Fibroblast of skin of abdomen (primary cell): ENCODE measurements around the gene RNASE11.
"Not testable (repeated sequence)": the region's sequence is repeated elsewhere in the genome, so short reads cannot be mapped to it uniquely, and the experiment has no call there.

Source experiments
- DNase-seq: peaks from one replicate; pipeline ENCODE4 v3.0.0-alpha.2; 2013

The RNASE11 gene

DNA sequence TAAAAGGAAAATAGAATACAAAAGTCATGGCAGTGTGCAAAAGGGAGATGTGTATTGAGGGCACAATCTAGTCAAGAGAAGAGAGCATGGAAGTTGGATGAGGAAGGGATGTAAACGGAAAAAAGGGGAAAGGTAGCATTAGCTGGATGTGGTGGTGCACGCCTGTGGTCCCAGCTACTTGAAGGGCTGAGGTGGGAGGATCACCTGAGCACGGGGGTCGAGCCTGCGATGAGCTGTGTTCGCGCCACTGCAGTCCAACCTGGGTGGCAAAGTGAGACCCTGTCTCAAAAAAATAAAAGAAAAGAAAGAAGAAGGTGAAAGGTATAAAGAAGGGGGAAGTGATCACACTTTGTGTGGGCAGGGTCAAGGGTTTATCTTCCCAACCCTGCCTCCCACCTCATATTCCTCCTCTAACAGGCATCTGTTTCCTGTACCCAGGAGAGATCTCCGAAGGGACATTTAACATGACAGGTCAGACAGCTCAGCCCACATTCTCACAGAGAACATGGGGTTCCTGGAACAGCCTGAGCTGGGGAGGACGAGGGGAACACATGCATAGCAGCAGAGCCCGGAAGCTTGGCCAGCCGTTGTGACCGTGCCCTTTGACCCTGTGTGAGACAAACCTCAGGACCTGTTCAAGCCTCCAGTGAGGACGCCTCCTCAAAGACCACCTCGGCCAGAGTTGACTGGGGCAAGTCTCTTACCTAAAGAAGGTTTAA, 8.9 kb downstream of the RNASE11 start:
- no peak for DNase-seq

DNA sequence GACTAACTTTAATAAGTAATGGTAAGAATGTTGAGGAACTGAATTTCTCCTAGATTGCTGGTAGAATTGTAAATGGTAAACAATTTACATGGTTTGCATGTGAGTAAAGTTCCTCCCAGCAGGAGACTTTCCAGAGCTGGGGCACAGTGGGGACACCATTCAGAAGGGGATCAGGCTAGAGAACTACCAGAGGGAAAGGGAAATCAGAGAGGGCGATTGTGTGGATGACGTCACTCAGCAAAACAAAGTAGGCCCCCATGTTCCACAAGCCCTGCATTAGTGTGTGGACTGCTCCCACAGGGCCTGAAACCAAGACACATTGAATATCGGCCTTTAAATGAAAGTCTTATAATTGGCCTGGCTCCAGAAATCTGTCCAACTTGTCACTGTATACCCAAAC, 9.5 kb downstream of the RNASE11 start:
- DNase-seq, result no peak

DNA sequence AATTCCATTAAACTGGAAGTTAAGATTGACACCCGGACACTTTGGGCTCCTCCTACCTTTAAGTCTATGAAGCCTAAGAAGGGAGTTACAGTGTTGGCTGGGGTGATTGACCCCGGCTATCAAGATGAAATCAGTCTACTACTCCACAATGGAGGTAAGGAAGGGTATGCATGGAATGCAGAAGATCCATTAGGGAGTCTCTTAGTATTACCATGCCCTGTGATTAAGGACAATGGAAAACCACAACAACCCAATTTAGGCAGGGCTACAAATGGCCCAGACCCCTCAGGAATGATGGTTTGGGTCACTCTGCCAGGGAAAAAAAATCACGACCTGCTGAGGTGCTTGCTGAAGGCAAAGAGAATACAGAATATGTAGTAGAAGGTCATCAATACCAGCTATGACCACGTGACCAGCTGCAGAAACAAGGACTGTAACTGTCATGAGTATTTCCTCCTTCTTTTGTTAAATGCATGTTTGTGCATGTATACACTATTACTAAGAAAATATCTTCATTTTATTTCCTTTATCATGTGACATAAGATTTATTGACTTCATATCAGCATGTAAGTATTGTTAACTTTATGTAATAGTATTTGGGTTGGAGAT, 15.3 kb downstream of the RNASE11 start:
- DNase-seq, result not testable (repeated sequence)

DNA sequence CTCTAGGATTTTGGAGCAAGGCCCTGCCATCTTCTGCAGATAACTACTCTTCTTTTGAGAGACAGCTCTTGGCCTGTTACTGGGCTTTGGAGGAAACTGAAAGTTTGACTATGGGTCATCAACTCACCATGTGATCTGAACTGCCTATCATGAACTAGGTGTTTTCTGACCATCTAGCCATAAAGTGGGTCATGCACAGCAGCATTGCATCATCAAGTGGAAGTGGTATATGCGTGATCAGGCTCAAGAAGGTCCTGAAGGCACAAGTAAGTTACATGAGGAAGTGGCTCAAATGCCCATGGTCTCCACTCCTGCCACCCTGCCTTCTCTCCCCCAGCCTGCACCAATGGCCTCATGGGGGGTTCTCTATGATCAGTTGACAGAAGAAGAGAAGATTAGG, 17.1 kb downstream of the RNASE11 start:
- not testable (repeated sequence) for DNase-seq

DNA sequence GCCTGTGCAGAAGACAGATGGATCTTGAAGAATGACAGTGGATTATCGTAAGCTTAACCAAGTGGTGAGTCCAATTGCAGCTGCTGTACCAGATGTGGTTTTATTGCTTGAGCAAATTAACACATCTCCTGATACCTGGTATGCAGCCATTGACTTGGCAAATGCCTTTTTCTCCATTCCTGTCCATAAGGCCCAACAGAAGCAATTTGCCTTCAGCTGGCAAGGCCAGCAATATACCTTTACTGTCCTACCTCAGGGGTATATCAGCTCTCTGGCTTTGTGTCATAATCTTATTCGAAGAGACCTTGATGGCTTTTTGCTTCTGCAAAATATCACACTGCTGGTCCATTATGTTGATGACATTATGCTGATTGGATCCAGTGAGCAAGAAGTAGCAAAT, 17.9 kb downstream of the RNASE11 start:
- not testable (repeated sequence) for DNase-seq

DNA sequence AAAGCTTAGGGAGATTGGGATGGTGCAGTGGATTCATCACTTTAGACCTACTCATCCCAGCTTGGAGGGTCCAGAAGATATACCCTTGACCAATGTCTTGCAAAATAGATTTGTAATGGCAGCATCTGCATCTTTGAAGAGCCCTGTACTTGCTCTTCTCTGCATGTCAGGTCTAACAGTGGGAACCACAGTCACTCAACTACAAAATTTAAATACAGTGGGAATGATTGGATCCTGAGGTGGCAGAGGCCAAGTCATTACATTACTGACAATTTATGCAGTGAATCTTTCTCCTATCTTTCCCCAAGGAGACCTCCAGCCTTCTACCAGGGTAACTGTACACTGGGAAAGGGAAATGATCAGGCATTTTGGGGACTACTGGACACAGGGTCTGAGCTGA, 18.7 kb downstream of the RNASE11 start:
- DNase-seq, result no peak

DNA sequence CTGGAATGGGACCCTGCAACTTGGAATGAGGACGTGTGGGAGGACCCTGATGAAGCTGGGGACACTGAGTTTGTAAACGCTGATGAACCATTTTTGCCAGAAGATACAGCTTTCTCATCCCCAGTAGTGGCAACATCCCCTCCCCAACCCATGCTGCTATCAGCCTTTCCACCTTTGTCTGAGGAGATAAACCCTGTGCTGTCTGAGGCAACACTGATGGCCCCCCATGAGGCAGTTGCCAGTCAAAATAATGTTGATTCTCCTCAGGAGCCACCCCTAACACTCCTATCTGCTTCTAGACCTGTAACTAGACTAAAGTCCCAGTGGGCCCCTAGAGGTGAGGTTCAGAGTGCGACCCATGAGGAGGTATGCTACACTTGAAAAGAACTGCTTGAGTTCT, 19.4 kb downstream of the RNASE11 start:
- DNase-seq, result no peak

DNA sequence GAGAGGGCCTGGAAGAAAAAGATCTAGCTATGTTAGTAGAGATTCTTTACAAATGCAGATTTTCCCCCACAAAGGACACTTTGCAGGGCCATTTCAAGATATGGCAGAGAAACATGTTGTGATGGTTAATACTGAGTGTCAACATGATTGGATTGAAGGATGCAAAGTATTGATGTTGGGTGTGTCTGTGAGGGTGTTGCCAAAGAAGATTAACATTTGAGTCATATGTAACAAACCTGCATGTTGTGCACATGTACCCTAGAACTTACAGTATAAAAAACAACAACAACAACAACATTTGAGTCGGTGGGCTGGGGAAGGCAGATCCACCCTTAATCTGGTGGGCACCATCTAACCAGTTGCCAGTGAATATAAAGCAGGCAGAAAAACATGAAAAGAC, 20.6 kb downstream of the RNASE11 start:
- DNase-seq, result not testable (repeated sequence)

DNA sequence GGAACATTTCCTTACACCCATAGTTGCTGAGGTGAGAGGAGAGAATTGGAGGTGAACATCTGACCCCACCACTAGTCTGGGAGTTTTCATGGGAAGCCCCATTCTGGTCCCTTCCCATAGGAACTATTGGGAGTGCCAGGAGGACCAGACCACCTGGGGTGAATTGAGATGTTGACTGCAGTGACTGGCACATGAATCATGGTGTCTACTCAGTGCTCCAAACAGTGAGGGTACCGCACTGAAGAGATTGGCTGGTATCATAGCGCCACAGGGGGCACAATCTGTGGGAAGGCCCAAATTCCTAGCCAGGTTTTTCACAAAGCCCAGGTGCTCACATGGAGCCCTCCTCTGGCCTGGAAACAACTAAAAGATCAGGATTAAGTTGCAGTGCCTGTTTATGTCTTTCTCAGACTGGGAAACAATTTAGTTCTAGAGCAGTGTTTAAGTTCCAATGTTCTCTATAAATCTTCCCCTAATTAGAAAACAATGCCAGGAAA, 23.3 kb downstream of the RNASE11 start:
- no peak for DNase-seq

DNA sequence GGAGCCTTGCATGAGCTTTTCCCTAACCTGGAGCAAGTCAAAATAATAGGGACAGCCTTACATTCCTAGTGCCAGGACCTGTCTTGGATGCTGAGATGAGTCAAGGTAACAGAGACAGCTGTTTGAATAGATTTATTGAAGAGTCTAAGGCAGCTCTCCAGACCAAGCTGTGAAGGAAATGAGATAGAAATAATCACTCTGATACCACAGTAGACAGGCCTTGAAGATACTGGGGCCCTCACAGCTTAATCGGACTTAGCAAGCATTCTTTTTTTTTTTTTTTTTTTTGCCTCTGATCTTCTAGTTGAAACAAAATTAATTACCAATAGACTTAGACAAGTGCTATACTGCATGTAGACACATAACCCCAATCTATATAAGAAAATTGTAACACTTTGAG, 23.8 kb downstream of the RNASE11 start:
- no peak for DNase-seq

DNA sequence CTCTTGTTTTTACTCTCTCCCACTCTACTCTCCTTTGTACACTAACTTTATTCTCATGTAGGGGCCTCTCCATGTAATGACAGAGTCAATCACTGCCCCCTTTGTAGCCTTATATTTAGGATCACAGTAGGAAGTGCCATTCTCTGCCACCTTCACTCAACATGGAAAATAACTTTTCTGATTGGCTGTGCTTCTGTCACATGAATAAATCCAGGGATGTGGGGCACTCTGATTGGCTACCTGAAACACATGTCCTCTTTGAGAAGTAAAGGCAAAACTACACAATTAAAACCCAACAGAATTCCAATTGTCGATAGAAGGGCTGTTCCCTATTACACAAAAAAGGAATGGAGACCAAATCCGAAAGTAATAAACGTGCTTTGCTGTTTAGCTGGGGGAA, 26.8 kb downstream of the RNASE11 start, which contains the start of gene RNASE9:
Gene RNASE9, minus strand, starts transcription at position 87 of the 400 bp plus-strand sequence.
- DNase-seq, result no peak

DNA sequence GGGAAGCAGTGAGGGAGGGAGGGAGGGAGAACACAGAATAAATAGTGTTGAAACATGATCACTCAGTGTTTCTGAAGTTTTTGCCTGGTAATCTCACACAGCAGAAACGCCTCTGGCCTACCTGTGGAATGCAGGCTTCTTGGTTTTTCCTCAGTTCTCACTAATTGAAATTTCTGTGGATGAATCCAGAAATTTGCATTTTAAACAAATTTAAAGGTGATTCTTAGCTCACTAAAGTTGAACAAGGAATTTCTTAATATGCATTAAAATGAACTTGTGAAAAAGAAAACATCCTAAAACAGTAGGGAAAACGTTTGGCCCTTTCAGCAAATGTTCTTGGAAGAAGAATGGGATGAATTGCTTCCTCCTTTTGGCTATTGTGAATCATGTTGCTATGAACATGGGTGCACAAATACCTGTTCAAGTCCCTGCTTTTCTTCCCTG, 28.3 kb downstream of the RNASE11 start:
- DNase-seq, result no peak

DNA sequence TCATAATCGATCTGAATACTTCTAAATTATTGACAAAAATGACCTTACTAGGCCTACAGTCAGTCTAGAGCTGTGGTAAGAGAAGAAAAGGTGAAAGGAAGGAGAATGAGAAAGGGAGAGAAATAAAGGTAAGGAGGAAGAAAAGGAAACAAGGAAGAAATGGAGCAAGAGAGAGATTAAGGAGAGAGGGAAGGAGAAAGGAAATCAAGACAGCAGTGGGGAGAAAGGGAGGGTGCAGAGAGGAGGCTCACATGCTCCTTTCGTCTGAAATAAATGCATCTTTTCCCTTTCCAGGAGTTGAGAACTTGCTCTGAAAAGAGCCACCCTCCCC, 30.6 kb downstream of the RNASE11 start:
- DNase-seq, result no peak

DNA sequence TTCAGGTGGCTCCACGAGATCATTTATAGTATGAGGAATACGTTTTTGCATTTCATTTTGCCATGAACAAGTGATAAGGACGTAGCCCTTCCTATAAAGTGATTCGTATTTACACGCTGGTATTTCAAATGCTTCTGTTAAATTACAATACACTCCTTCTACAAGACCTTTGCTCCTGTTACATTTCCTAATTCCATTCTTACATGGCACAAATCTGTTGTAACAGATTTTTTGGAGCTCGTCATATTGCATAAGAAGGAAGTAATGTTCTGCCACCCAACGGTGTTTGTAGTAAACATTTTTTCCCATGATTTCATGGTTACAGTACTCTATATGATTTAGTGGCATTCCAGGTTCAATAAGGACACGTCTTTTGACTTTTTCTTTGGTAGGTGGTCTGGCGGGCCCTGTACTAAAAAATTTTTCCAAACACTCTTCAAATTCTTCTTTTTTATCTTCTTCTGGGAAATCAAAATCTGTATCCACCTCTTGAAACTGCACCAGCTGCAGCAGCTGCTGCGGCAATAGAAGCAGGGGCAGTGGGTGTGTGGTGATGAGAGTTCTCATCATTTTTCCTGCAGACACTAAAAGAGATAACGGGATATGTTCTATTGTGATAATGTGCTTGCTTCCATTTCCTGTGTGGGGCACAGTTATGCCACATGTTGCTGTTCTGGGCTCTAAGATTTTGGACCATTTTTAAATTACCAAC, 31.1 kb downstream of the RNASE11 start:
- DNase-seq, result no peak

DNA sequence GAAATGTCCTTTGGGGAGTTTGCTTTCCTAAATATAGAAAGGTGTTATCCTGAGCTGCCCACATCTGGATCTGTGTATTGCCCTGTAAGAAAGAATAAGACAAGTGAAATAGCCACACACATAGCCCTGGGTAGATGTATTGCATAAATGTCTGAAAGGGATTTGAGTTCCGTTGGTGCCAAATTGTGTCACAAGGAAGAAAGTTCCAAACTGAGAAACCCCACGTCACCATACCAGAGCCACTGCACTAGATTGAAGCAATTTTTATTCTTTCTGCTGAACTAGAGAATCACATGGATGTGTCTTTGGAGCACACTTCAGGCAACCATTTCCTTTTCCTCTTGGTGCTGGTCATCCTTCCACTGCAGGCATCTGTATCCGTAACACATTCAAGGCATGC, 32.0 kb downstream of the RNASE11 start:
- no peak for DNase-seq

DNA sequence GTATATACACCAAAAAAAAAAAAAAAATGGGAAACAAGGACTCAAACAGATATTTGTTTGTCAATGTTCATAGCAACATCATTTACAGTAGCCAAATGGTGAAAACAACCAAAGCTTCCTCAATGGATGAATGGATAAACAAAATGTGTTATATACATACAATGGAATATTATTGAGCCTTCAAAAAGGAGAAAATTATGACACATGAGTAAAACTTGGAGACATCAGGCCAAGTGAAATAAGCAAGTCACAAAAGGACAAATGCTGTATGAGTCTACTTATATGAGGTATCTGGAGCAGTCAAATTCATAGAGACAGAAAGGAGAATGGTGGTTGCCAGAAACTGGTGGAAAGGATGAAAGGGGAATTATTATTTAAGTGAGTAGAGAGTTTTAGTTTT, 34.8 kb downstream of the RNASE11 start:
- no peak for DNase-seq

DNA sequence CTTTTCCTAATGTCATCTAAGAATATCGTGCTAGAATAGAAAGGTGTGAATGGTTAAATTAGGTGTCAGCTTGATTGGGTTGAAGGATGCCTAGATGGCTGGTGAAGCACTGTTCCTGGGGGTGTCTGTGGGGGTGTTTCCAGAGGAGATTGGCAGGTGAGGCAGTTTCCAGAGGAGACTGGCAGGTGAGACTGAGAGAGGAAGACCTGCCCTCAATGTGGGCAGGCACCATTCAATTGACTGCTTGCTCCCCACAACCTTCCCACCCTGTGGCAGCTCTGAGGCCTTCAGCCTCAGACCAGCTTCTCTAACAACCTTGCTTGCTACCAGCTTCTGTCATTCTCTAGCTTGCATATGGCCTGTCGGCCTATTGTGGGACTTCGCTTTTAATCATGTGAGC, 36.2 kb downstream of the RNASE11 start:
- no peak for DNase-seq

DNA sequence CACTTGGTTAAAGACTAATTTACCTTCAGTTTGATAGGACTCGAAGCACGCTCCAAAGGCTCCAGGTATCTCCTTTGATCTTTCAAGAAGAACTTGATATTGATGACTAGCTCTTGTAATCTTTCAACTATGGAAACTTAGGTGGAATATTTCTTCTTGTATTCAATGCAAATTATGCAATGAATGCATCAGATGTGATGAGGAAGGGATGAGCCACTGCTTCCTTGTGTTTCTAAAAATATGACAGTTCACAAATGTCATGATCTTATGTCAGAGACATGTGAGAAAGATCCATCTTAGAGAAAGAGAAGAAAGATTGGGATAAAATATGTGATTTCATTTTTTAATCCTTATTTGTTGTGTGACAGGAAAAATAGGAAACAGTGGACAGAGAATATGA, 36.9 kb downstream of the RNASE11 start:
- no peak for DNase-seq

DNA sequence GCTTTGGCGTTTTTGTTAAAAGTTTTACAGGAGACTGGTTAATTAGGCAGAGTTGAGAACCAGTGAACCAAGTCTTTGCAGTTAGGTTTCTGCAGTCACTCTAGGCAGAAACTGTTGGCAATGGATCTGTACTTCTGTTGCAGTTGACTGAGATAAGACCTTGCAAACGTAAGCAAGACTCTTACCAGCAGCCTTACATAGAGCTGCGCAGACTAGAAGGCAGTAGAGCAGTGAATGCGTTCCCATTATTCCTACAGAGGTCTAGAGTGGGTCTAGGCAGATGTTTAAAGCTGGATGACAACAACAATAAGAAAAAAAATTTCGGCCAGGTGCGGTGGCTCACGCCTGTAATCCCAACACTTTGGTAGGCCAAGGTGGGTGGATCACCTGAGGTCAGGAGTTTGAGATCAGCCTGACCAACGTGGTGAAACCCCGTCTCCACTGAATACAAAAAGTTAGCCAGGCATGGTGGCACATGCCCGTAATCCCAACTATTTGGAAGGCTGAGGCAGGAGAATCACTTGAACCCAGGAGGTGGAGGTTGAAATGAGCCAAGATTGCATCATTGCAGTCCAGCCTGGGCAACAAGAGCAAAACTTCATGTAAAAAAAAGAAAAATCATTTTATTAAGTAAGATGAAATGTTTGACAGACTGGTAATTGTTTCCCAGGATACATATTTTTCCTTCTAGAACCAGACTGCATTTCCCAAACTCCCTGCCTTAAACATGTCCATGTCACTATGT, 39.2 kb downstream of the RNASE11 start:
- DNase-seq, result no peak

DNA sequence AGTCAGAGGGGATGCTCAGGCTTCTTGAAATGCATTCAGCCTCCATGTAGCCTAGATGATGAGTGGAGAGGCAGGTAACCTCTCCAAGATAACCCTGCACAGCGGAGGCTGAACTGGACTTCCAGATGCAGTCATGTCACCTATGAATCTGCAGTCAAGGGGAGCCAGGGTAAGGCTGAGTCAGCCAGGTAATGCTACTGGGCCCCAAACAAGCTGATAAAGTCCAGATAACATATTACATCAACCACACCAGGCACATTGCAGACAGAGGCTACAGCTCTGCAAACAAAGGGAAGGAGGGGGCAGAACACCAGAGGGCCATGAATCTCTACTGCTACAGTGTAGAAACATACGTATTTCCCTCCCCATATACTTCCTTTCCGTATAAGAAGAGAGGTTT, 40.9 kb downstream of the RNASE11 start:
- no peak for DNase-seq

DNA sequence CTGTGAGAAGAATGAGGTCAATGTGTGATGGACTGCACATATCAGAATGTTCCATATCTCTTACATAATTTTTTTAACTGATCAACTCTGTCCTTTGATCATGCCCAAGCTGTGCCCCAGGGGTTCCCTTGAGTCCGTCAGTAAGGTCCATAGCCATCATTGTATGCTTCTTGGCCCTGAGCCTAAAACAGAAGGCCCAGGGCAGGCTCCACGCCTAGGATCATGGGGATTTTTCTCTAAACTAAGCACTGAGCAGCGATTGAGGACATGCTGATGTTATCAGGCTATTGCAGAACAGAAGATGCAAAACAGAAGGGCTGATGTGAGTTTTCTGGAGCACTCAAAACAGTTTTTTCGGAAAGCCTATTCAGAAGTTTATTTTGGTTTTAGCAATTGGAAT, 47.9 kb downstream of the RNASE11 start:
- no peak for DNase-seq
